Mucosa of rectum (tissue), 2 donors: ENCODE data around the gene ADGRA3.

Experiments
- H3K27ac ChIP-seq, 2 donors: one replicate each; pipeline ENCODE4 v1.7.0; 2013; ENCODE audit warnings: inconsistent platforms in 2 of 2, low read depth in 2 of 2, low read length in 2 of 2
- H3K27me3 ChIP-seq, 2 donors: one replicate each; pipeline ENCODE4 v1.7.0; 2013; ENCODE audit warnings: low read length in 2 of 2; ENCODE audit not compliant: control insufficient read depth in 2 of 2, insufficient read depth in 2 of 2
- H3K36me3 ChIP-seq, 2 donors: one replicate each; pipeline ENCODE4 v1.7.0; 2013; ENCODE audit warnings: low read length in 2 of 2; ENCODE audit not compliant: control insufficient read depth in 2 of 2, insufficient read depth in 2 of 2
- H3K4me1 ChIP-seq, 2 donors: one replicate each; pipeline ENCODE4 v1.7.0; 2013; ENCODE audit warnings: low read length in 2 of 2, mild to moderate bottlenecking in 1 of 2; ENCODE audit not compliant: control insufficient read depth in 2 of 2, insufficient read depth in 2 of 2
- H3K4me3 ChIP-seq, 2 donors: one replicate each; pipeline ENCODE4 v1.7.0; 2013; ENCODE audit warnings: low read length in 2 of 2
- H3K9ac ChIP-seq, 2 donors: one replicate each; pipeline ENCODE4 v1.7.0; 2013; ENCODE audit warnings: low read length in 2 of 2, low read depth in 1 of 2, mild to moderate bottlenecking in 1 of 2
- H3K9me3 ChIP-seq, 2 donors: one replicate each; pipeline ENCODE4 v1.7.0; 2013; ENCODE audit warnings: low read length in 2 of 2; ENCODE audit not compliant: control insufficient read depth in 2 of 2
- donor health status: healthy.
- donor health status: Normal muscosa, but diverticular disease.

Gene ADGRA3

GRCh38 chr4:22363036-22363435 is 152.8 kb downstream of the ADGRA3 start:
- H3K36me3 ChIP-seq: no peaks in the 10 kb centered on the region
- H3K9me3 ChIP-seq: no peaks in the 10 kb centered on the region
- H3K27ac ChIP-seq: no peak overlapping the region
- H3K27me3 ChIP-seq: no peaks in the 10 kb centered on the region
- H3K9ac ChIP-seq: no peak overlapping the region
- no peaks in the 10 kb centered on the region for H3K4me1 ChIP-seq
- H3K4me3 ChIP-seq: no peak overlapping the region

DNA sequence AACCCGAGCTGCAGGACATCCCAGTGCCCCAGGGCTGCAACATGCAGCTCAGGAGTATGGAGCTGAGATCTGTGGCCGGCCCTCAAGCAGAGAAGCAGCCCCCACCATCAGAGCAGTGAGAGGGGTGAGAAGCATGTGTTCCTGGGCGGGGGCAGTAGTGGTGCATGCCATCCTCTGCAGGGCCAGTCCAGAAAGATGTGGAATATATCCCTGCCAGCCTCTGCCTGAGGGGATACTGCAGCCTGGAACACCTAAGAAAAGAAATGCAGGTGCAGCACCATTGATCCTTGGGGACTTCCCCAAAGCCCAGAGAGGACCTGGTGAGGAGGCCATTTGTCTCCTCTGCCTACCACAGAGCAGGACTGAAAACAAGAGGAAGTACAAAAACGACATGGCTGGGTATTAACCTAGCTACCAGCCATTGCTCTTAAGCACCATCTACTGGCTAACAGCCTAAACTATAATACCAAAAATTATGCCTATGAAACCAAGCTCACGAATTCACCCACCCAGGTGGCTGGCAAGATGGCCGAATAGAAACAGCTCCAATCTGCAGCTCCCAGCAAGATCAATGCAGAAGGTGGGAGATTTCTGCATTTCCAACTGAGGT is 158.8 kb downstream of the ADGRA3 start:
- Histone ChIP-seq H3K36me3 (no peaks in the 10 kb centered on the region), H3K4me1 (no peaks in the 10 kb centered on the region), H3K27me3 (no peaks in the 10 kb centered on the region), H3K27ac (no peak overlapping the region), H3K4me3 (no peak overlapping the region), H3K9me3 (no peaks in the 10 kb centered on the region), H3K9ac (no peak overlapping the region)

DNA sequence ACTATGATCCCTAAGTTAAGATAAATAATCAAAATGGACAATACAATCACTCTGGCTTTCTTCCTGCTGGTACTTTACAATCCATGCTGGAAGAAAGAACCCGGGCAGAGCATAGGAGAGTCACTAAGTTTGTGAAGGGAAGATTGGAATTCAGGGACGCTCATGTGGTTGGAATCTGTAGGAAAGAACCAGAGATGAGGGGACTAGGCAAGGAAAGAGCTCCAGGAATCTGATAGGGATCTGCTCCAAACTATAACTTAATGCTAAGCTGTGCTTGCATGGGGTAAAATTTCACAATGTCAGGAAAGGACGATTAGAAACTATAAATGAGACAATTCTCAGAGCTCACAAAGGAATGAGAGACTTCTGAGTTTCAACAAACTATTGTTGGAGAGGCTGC is 167.5 kb downstream of the ADGRA3 start:
- H3K36me3 ChIP-seq: no peaks in the 10 kb centered on the region
- no peak overlapping the region for H3K27ac ChIP-seq
- H3K9ac ChIP-seq: no peak overlapping the region
- no peaks in the 10 kb centered on the region for H3K4me1 ChIP-seq
- H3K4me3 ChIP-seq: no peak overlapping the region
- no peaks in the 10 kb centered on the region for H3K27me3 ChIP-seq
- no peaks in the 10 kb centered on the region for H3K9me3 ChIP-seq

GRCh38 chr4:22345678-22346077 is 170.2 kb downstream of the ADGRA3 start:
- no peak overlapping the region for H3K27ac ChIP-seq
- no peak overlapping the region for H3K9ac ChIP-seq
- H3K4me3 ChIP-seq: no peak overlapping the region
- no peaks in the 10 kb centered on the region for H3K27me3 ChIP-seq
- no peaks in the 10 kb centered on the region for H3K4me1 ChIP-seq
- no peaks in the 10 kb centered on the region for H3K9me3 ChIP-seq
- H3K36me3 ChIP-seq: no peaks in the 10 kb centered on the region

DNA sequence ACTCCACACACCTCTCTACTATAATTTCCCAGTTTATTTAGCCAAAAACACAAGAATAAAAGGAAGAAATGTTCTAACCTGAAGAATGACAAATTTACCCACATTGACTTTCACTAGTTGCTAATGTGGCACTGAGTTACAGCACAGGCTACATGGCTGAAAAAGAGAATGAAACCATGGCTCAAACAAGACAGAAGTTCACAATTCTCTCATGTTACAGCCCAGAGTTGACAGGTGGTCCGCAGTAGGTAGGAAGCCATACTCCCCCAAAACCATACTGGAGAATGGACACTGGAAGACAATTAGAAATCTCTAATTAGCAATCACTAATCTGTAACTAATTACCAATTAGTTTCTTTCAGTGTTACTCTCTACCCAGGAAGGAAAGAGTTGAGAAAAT is 170.8 kb downstream of the ADGRA3 start:
- no peaks in the 10 kb centered on the region for H3K27me3 ChIP-seq
- no peaks in the 10 kb centered on the region for H3K4me1 ChIP-seq
- no peak overlapping the region for H3K4me3 ChIP-seq
- H3K36me3 ChIP-seq: no peaks in the 10 kb centered on the region
- H3K27ac ChIP-seq: no peak overlapping the region
- H3K9me3 ChIP-seq: no peaks in the 10 kb centered on the region
- no peak overlapping the region for H3K9ac ChIP-seq

DNA sequence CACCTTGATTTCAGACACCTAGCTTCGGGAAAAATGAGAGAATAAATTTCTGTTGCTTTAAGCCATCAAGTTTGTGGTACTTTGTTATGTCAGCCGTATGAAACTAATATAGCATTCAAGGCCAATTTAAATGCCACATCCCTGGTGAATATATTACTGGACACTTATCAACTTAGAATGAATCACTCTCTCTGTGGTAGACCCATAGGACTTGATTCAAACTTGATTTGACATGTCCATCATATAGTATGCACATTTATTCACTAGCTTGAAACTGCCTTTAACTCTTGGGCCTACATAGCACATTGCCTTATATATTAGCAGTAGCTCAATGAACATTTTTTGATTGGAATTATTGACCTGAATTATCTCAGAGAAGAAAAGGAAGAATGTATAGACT is 172.3 kb downstream of the ADGRA3 start:
- no peaks in the 10 kb centered on the region for H3K4me1 ChIP-seq

GRCh38 chr4:22339491-22339890 is 176.4 kb downstream of the ADGRA3 start:
- Histone ChIP-seq H3K27me3 (no peaks in the 10 kb centered on the region), H3K9ac (no peak overlapping the region), H3K36me3 (no peaks in the 10 kb centered on the region), H3K4me1 (no peaks in the 10 kb centered on the region), H3K4me3 (no peak overlapping the region), H3K9me3 (no peaks in the 10 kb centered on the region), H3K27ac (no peak overlapping the region)

More for the DNA sequence above, 172.3 kb downstream of the ADGRA3 start:
- Histone ChIP-seq H3K36me3 (no peaks in the 10 kb centered on the region), H3K27me3 (no peaks in the 10 kb centered on the region), H3K4me3 (no peak overlapping the region), H3K9ac (no peak overlapping the region), H3K27ac (no peak overlapping the region), H3K9me3 (no peaks in the 10 kb centered on the region)

DNA sequence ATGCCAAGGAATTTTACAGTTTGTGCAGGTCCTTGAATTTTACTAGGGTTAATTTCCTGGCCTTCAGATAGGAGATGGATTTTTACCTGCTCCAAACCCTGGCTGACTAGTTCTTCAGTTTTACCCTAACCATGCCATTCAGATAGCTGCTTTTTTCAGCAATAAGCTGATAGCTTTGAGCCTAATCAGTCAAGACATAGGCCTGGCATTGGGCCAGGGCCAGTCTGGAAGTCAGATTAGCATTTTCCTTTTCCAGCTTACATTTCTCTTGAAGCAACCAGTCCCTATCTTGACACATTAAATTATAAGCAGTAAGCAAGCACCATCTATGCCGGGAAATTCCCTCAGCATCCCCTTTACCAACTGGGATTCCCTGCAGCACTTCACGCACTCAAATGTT is 177.1 kb downstream of the ADGRA3 start:
- no peak overlapping the region for H3K9ac ChIP-seq
- H3K36me3 ChIP-seq: no peaks in the 10 kb centered on the region
- H3K4me3 ChIP-seq: no peak overlapping the region
- no peaks in the 10 kb centered on the region for H3K9me3 ChIP-seq
- no peak overlapping the region for H3K27ac ChIP-seq
- H3K27me3 ChIP-seq: no peaks in the 10 kb centered on the region
- H3K4me1 ChIP-seq: no peaks in the 10 kb centered on the region
